BJ (cell line): ENCODE data around the gene PDCD1. TPM values are rescaled to one million over a fixed set of nuclear protein-coding genes. Genes with fewer than 3 reads are reported as not detected.

Experiments
- CTCF ChIA-PET: fragments of 350-600 bp; formaldehyde crosslinking; extraction: SDS; loops from one replicate; lab custom pipeline; 2021; ENCODE audit warnings: antibody characterized with exemption, inconsistent platforms; lab: Yijun Ruan, JAX
- POLR2A ChIA-PET: fragments of 300-600 bp; sonication (Branson Sonifier 250); formaldehyde crosslinking; extraction: SDS; loops from one replicate; lab custom pipeline; 2021; ENCODE audit warnings: antibody characterized with exemption; lab: Charles Lee
- DNase-seq: peaks from one replicate; pipeline ENCODE4 v3.0.0-alpha.2; 2011; ENCODE audit warnings: low read depth
- H3K27me3 ChIP-seq: 2 replicates; pipeline ENCODE4 v1.6.0; 2011; ENCODE audit warnings: low read length; ENCODE audit not compliant: control insufficient read depth, insufficient read depth
- H3K36me3 ChIP-seq: 2 replicates; pipeline ENCODE4 v1.5.1; 2011; ENCODE audit warnings: low read length; ENCODE audit not compliant: control insufficient read depth, insufficient read depth
- H3K4me3 ChIP-seq: 2 replicates; pipeline ENCODE4 v1.5.1; 2011; ENCODE audit warnings: low read depth, mild to moderate bottlenecking, control low read depth, low read length
- CTCF ChIP-seq: IDR thresholded peaks from 2 replicates; pipeline ENCODE4 v1.5.1; 2011; ENCODE audit warnings: low read depth, mild to moderate bottlenecking, control low read depth, inconsistent platforms, low read length, moderate library complexity; ENCODE audit not compliant: insufficient read depth
- polyA plus RNA-seq: library from polyadenylated mRNA; depleted of rRNA; stranded (reverse); fragments of >200 nt; gene quantifications from 2 replicates; pipeline ENCODE4 v1.2.3, GENCODE V29; 2011

PDCD1 gene
- polyA plus RNA-seq, 1 experiment = not detected

GRCh38 chr2:241811201-241811951 lies 47.3 kb downstream of the PDCD1 start:
- no peak for DNase-seq
- no peak for TF ChIP-seq CTCF
- Histone ChIP-seq H3K36me3 (no peaks in the 10 kb centered on the region), H3K27me3 (no peaks in the 10 kb centered on the region), H3K4me3 (no peak overlapping the region)
- POLR2A ChIA-PET = no interaction called here
- CTCF ChIA-PET = no interaction called here

DNA sequence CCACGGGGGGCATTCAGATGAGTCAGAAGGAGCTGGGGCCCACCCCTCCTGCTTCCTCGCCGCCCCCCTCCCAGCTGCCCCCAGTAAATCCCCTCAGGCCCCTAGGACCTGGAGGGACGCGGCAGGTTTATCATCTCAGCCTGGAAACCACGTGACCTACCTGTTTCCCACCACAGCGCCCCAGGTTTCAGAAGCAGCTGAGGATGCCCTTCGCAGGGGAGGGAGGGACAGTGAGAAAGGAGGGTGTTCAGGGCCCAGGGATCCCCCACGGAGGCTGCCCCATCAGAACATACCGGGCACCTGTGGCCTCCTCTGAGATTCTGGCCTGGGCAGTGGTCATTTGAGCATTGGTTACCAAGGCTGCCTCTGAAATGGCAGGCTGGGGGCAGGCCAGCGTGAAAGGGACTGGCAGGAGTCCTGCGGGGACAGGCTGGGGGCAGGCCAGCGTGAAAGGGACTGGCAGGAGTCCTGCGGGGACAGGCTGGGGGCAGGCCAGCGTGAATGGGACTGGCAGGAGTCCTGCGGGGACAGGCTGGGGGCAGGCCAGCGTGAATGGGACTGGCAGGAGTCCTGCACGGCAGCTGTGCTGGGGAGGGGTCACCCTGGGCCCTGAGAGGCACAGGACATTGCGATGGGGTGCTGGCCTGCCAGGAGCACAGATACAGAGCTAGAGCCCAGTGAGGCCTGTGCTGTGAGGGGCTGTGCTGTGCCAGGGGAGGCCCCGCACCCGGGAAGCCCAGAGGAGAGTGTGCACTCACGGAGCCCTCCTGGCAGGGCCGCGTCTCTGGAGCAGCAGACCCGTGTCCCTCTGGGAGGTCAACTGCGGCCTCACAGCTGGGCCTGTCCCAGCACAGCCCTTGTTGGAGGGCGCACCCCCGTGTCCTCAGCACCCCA lies 48.1 kb downstream of the PDCD1 start:
- H3K4me3 ChIP-seq = no peak overlapping the region
- H3K27me3 ChIP-seq = no peaks in the 10 kb centered on the region
- ChIA-PET POLR2A (no interaction called here), CTCF (no interaction called here)
- no peak for DNase-seq
- H3K36me3 ChIP-seq = no peaks in the 10 kb centered on the region
- TF ChIP-seq CTCF = no peak

- TF ChIP-seq CTCF = no peak
- Histone ChIP-seq H3K27me3 (peaks cover 3% of the 10 kb centered on the region), H3K4me3 (no peak overlapping the region), H3K36me3 (no peaks in the 10 kb centered on the region)
- DNase-seq = no peak
- CTCF ChIA-PET = no interaction called here
- POLR2A ChIA-PET = no interaction called here
Measured at GRCh38 chr2:241809383-241810306, 49.0 kb downstream of the PDCD1 start.

DNA sequence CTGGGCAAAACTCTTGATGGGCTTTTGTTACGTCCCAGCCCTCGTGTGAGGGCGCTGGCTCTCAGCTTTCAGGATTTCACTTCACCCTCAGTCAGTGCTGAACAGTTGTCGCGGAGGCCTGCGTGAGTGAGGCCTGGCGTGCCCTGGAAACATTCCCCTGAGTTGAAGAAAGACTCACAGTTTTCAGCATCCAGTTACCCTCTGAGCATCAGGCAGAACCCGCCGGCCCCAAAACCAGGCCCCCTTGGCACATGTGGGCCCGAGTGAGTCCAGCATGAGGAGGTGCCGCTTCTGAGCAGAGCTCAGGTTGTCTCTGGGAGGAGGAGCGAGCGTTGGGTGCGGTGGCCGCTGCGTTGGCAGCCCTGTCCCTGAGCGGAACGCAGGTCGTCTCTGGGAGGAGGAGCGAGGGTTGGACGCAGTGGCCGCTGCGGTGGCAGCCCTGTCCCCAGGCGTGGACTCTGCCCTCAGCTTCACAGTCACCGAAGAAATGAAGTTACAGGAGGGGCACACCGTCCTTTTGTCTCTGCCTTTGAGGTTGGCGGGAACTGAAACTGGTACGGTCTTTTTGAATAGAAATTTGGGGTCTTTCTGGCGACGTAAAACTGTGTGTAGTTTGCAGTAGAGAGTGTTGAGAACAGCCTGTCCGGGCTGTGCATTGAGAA lies 49.8 kb downstream of the PDCD1 start, which contains the start of gene NEU4:
NEU4 (plus strand) TSS at position 473 of the 662 bp plus-strand sequence. CDS start 5,292 bp downstream, outside the sequence.
- Histone ChIP-seq H3K27me3 (peaks cover 7% of the 10 kb centered on the region), H3K36me3 (no peaks in the 10 kb centered on the region), H3K4me3 (no peak within 1 kb of the TSS)
- ChIA-PET CTCF (interaction anchor here (0.6 kb wide), 1 partner anchor 44 kb away, joined by 3 read pairs; no protein-coding TSS in a partner anchor), POLR2A (no interaction called here)
- DNase-seq = no peak
- no peak for TF ChIP-seq CTCF
